ENCODE measurements around the gene FAM163B. TPM values are rescaled to one million over a fixed set of nuclear protein-coding genes. Genes with fewer than 3 reads are reported as not detected.
A peak's percentile ranks its signal among the peaks of the same experiment; 100 is the strongest.

FAM163B gene
- total RNA-seq, 1 donor from 2014 or later: not detected

GRCh38 chr9:133533857-133534256 is 75.3 kb downstream of the FAM163B start:
- no peaks in the 10 kb centered on the region for H3K36me3 Mint-ChIP-seq (ENCODE audit: low read depth, unreplicated experiment)
- TF ChIP-seq EZH2 (IDR thresholded peaks at IDR 0.05; ENCODE audit: insufficient read depth, low read length): no peak
- no peak for TF ChIP-seq CTCF (IDR thresholded peaks at IDR 0.05; ENCODE audit: insufficient read depth, low read depth, low read length)
- Histone ChIP-seq H4K20me1 (ENCODE audit: insufficient read depth, low read length) (peaks cover 4% of the 10 kb centered on the region), H3K4me1 (ENCODE audit: insufficient read depth, low read length) (peaks cover 8% of the 10 kb centered on the region), H3K4me3 (ENCODE audit: insufficient read depth, low read depth, low read length) (no peak overlapping the region), H3K27me3 (ENCODE audit: insufficient read depth, low read length) (peaks cover 13% of the 10 kb centered on the region), H3K27ac (ENCODE audit: low read depth, low read length) (no peak overlapping the region), H3K79me2 (ENCODE audit: insufficient read depth, low read length) (no peaks in the 10 kb centered on the region), H3K4me2 (ENCODE audit: low read length) (peak overlapping the region; percentile 55), H3K9me3 (ENCODE audit: insufficient read depth, low read depth, low read length) (no peaks in the 10 kb centered on the region), H2AFZ (ENCODE audit: low read depth, low read length) (peak overlapping the region; percentile 34), H3K9ac (ENCODE audit: low read length) (no peak overlapping the region), H3K36me3 (ENCODE audit: insufficient read depth, low read length) (no peaks in the 10 kb centered on the region)
- FAIRE-seq (no peak), DNase-seq (ENCODE audit: low read depth) (no peak)
- H3K9me3 Mint-ChIP-seq (ENCODE audit: unreplicated experiment): no peaks in the 10 kb centered on the region
- H3K27ac Mint-ChIP-seq (ENCODE audit: unreplicated experiment): no peak overlapping the region
- peaks cover 2% of the 10 kb centered on the region for H3K4me1 Mint-ChIP-seq (ENCODE audit: low read depth, unreplicated experiment)
- H3K4me3 Mint-ChIP-seq (ENCODE audit: unreplicated experiment): no peak overlapping the region
- H3K27me3 Mint-ChIP-seq (ENCODE audit: low read depth, unreplicated experiment): peaks cover 38% of the 10 kb centered on the region

- no peaks in the 10 kb centered on the region for H3K79me2 ChIP-seq (ENCODE audit: insufficient read depth, low read length)
- H4K20me1 ChIP-seq (ENCODE audit: insufficient read depth, low read length): peaks cover 4% of the 10 kb centered on the region
- Mint-ChIP-seq H3K36me3 (ENCODE audit: low read depth, unreplicated experiment) (no peaks in the 10 kb centered on the region), H3K4me1 (ENCODE audit: low read depth, unreplicated experiment) (peaks cover 2% of the 10 kb centered on the region), H3K27ac (ENCODE audit: unreplicated experiment) (no peak overlapping the region), H3K4me3 (ENCODE audit: unreplicated experiment) (no peak overlapping the region), H3K9me3 (ENCODE audit: unreplicated experiment) (no peaks in the 10 kb centered on the region), H3K27me3 (ENCODE audit: low read depth, unreplicated experiment) (peaks cover 38% of the 10 kb centered on the region)
- no peak for DNase-seq (ENCODE audit: low read depth)
- no peak overlapping the region for H3K4me3 ChIP-seq (ENCODE audit: insufficient read depth, low read depth, low read length)
- peaks cover 18% of the 10 kb centered on the region for H3K27me3 ChIP-seq (ENCODE audit: insufficient read depth, low read length)
- H3K9me3 ChIP-seq (ENCODE audit: insufficient read depth, low read depth, low read length): no peaks in the 10 kb centered on the region
- H2AFZ ChIP-seq (ENCODE audit: low read depth, low read length): no peak overlapping the region
- no peak overlapping the region for H3K9ac ChIP-seq (ENCODE audit: low read length)
- H3K36me3 ChIP-seq (ENCODE audit: insufficient read depth, low read length): no peaks in the 10 kb centered on the region
- H3K4me2 ChIP-seq (ENCODE audit: low read length): no peak overlapping the region
- no peak overlapping the region for H3K27ac ChIP-seq (ENCODE audit: low read depth, low read length)
- no peak for FAIRE-seq
- peak; percentile 33 for TF ChIP-seq CTCF (IDR thresholded peaks at IDR 0.05; ENCODE audit: insufficient read depth, low read depth, low read length)
- TF ChIP-seq EZH2 (IDR thresholded peaks at IDR 0.05; ENCODE audit: insufficient read depth, low read length): no peak
- H3K4me1 ChIP-seq (ENCODE audit: insufficient read depth, low read length): peaks cover 8% of the 10 kb centered on the region
Observed at GRCh38 chr9:133532937-133533668, 76.1 kb downstream of the FAM163B start.

GRCh38 chr9:133531293-133531692 is 77.9 kb downstream of the FAM163B start:
- Histone ChIP-seq H3K4me2 (ENCODE audit: low read length) (no peak overlapping the region), H3K9ac (ENCODE audit: low read length) (no peak overlapping the region), H4K20me1 (ENCODE audit: insufficient read depth, low read length) (peaks cover 4% of the 10 kb centered on the region), H3K4me3 (ENCODE audit: insufficient read depth, low read depth, low read length) (no peak overlapping the region), H3K9me3 (ENCODE audit: insufficient read depth, low read depth, low read length) (no peaks in the 10 kb centered on the region), H2AFZ (ENCODE audit: low read depth, low read length) (no peak overlapping the region), H3K27me3 (ENCODE audit: insufficient read depth, low read length) (peaks cover 31% of the 10 kb centered on the region), H3K79me2 (ENCODE audit: insufficient read depth, low read length) (no peaks in the 10 kb centered on the region), H3K27ac (ENCODE audit: low read depth, low read length) (no peak overlapping the region), H3K4me1 (ENCODE audit: insufficient read depth, low read length) (peaks cover 15% of the 10 kb centered on the region), H3K36me3 (ENCODE audit: insufficient read depth, low read length) (no peaks in the 10 kb centered on the region)
- Mint-ChIP-seq H3K27ac (ENCODE audit: unreplicated experiment) (no peak overlapping the region), H3K4me3 (ENCODE audit: unreplicated experiment) (no peak overlapping the region), H3K27me3 (ENCODE audit: low read depth, unreplicated experiment) (peaks cover 33% of the 10 kb centered on the region), H3K36me3 (ENCODE audit: low read depth, unreplicated experiment) (peaks cover 2% of the 10 kb centered on the region), H3K4me1 (ENCODE audit: low read depth, unreplicated experiment) (peaks cover 16% of the 10 kb centered on the region), H3K9me3 (ENCODE audit: unreplicated experiment) (no peaks in the 10 kb centered on the region)
- TF ChIP-seq CTCF (IDR thresholded peaks at IDR 0.05; ENCODE audit: insufficient read depth, low read depth, low read length) (no peak), EZH2 (IDR thresholded peaks at IDR 0.05; ENCODE audit: insufficient read depth, low read length) (no peak)
- DNase-seq (ENCODE audit: low read depth) (no peak), FAIRE-seq (no peak)
